HG03469 (cell line): Measurements from ENCODE around the gene ABHD1.
"Not testable (repeated sequence)": the region's sequence is repeated elsewhere in the genome, so short reads cannot be mapped to it uniquely, and the experiment has no call there.

Source experiments
- ATAC-seq: cut with Tn5 transposase; IDR thresholded peaks from one replicate; pipeline ENCODE4 v1.9.1; 2021; ENCODE audit warnings: mild to moderate bottlenecking, moderate library complexity, moderate number of reproducible peaks; ENCODE audit not compliant: unreplicated experiment

The ABHD1 gene

DNA sequence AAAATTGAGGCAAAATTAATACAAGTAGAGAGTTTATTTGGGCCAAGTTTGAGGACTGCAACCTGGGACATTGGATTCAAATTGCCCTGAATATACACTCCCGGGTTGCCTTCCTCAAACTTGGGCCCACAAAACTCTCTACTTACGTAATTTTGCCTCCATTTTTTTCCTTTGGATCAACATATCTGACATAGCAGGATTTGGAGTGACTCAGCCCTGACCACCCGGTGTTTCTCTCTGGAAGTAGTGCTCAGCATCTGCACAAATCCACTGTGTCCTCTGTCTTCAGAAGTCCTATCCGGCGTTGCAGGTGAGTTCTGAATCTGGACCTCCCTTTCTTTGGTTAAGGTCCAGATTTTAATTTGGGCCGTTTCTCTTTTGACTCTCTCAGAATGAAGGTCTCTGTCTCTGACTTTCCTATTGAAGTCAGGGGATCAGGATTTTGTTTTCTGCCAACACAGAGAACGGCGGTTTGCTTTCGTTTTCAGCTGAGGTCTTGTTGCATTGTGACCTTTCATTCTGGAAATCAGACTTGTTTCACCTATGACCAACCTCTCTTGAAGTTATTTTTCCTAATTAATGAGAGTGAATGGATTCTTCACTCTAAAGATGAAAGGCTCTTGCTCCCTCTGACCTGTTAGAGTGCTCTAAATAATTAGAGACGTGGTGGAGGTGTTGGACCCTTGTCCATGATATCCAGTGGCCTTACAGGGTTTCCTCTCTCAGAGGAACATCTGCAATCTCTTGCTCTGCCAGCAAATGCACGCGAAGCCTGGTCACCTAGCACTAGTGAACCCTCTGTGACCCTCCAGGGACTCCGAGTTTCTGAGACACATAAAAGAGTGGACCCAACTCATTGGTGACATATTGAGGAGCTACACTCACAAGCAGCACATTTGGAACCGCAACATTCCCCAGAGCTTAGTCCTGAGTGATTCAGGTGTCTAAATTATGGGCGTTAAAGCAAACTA is 38.8 kb downstream of the ABHD1 start:
- ATAC-seq = no peak

DNA sequence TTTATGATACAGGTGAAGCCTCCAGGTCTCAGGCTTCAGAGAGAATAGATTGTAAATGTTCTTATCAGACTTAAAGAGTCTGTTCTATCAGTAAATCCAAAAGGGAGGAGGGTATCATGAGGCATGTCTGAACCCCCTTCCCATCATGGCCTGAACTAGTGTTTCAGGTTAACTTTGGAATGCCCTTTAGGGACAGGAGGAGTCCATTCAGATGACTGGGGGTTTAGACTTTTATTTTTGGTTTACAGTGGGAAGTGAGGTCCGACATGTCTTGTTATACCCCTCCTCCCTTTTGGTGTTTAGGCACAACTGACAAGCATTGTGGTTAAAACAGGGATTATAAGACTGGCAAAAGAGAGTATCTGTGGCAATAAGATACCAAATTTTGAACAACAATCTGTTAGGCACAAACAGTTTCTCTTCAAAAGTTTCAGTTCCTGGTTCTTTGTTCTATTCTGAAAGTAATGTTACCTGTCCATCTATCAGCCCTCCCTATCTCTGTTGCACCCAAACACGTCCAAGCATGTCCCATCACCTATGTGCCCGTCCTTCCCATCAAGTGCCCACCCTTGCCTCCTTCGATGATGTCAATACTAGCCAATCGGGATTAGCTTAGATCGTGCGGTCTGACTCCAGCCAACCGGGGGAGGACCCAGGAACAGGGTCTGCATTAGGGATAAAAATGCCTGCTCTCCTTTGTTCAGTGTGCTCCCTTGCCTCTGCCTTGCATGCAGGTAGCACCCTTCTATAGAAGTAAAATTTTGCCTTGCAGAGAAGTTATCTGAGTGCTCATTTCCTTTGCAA is 41.5 kb downstream of the ABHD1 start:
- no peak for ATAC-seq

DNA sequence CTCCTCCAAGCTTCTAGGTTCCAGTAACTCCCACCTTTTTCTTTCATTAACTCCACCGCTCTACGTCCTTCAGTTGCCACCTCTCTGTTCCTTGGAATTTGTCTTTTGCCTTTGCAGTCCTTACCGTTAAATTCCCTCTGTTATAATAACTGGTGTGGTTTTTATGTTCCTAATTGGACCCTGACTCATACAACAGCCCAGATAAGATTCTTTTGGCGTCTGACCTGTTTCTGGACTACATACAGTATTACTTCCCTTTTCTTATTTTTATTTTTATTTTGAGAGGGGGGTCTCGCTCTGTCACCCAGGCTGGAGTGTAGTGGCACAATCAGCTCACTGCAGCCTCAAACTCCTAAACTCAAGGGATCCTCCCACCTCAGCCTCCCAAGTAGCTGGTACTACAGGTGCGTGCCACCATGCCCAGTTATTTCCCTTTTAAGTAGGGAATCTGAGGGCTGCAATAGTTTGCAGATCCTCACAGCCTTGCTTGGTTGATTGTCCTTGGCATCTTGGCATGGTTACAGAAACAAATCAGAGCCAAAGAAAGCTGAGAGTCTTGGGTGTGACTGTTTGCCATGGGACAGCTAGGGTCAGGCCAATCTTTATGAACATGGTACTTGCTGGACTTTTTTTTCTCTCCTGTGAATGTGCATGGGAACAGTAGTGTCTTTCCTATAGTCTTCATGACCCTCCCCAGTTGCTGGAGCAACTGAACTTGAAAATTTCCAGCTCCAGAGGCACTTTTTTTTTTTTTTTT is 47.1 kb downstream of the ABHD1 start:
- ATAC-seq = no peak

DNA sequence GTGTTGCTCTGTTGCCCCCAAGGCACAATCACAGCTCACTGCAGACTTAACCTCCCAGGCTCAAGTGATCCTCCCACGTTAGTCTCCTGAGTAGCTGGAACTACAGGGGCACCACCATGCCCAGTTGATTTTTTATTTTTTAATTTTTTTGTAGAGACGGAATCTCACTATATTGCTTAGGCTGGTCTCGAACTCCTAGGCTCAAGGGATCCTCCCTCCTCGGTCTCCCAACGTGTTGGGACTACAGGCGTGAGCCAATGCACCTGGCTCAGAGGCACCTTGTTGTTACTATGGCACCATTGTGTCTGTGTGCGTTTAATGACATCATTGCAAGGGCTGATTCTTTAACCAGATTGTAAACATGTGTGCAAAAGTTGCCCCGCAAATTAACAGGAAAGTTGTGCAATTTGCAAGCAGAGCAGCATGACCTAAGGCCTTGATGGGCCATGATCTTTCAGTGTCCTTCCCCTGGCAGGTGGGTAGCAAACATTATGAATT is 47.8 kb downstream of the ABHD1 start:
- ATAC-seq = no peak

DNA sequence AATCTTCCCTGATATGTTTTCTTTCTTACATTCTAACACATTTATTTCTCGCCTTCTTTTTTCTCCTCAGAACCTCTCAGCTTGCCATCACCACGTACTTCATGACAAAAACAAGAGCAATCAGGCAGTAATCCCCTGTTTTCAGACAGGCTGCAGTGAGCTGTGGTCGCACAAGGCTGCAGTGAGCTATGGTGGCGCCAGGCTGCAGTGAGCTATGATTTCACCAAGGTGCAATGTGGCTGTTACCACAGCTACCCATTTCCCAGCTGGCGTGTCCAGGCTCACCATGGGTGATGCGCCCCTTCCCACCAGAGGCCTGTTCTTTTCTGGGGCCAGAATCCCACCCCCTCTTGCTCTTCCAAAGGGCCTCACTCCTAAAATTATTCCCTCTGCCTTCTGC is 51.0 kb downstream of the ABHD1 start:
- ATAC-seq = no peak

DNA sequence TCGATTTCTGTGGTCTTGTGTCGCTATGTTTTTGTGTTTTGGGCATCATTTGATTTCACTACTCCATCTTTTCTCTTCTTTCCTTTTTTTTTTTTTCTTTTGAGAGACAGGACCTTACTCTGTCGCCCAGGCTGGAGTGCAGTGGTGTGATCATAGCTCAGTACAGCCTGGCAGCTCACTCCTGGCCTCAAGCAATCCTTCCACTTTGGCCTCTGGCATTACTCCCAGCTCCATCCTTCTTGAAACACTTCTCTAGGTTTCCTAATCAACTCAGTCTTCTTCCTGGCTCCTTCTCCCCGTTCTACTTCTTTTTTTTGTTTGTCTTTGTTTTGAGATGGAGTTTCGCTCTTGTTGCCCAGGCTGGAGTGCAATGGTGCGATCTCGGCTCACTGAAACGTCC is 51.7 kb downstream of the ABHD1 start:
- no peak for ATAC-seq

DNA sequence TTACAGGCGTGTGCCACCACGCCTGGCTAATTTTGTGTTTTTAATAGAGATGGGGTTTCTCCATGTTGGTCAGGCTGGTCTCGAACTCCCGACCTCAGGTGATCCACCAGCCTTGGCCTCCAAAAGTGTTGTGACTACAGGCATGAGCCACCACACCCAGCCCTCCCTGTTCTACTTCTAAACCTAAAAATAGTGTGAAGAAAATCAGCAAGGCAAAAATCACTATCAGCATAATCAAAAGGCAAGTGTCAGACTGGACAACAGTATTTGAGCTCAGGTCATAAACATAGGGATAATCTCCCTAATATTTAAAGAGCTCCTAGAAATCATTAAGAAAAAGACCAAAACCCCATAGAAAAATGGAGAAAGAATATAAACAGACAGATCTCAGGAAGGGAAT is 52.2 kb downstream of the ABHD1 start:
- ATAC-seq = not testable (repeated sequence)

DNA sequence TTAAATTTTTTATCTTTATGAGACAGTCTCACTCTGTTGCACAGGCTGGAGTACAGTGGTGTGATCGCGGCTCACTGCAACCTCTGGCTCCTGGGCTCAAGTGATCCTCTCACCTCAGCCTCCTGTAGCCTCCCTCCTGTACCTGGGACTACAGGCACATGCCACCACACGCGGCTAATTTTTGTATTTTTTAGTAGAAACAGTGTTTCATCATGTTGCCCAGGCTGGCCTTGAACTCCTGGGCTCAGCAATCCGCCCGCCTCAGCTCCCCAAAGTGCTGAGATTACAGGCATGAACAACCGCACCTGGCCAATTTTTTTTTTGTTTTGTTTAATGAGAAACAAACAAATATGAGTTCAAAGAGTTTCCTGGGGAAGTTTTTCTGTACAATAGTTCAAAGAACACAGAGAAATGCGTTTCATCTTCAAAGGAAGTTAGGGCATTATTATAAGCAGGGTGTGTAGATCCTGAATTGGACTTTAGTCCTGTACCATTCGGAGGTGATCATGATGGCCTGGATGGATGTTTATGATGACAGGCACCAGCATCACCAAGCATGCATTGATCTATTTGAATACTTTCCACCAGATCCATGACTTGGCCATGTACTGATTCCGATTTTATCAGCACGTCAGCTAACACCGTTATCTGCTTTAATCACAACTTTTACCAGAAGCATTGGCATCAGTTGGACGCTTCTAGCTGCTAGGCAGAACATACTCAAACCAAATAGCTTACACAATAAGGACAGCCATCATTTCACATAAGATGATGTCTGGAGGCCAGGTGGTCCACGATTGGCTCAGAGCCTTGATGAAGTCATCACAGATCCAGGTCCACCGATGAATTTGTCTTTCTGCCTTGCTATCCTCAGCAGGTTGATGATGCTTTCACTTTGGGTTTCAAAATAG is 54.1 kb downstream of the ABHD1 start:
- no peak for ATAC-seq

DNA sequence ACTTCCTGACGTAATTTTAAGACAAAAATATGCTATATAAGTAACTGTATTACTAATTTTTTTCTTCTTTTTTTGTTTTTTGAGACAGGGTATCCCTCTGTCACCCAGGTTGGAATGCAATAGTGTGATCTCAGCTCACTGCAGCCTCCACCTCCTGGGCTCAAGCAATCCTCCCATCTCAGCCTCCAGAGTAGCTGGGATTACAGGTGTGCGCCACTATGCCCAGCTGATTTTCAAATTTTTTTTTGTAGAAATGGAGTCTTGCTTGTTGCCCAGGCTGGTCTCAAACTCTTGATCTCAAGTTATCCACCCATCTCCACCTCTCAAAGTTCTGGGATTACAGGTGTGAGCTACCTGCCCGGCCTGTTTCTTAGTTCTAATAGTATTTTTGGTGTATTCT is 54.9 kb downstream of the ABHD1 start:
- no peak for ATAC-seq

DNA sequence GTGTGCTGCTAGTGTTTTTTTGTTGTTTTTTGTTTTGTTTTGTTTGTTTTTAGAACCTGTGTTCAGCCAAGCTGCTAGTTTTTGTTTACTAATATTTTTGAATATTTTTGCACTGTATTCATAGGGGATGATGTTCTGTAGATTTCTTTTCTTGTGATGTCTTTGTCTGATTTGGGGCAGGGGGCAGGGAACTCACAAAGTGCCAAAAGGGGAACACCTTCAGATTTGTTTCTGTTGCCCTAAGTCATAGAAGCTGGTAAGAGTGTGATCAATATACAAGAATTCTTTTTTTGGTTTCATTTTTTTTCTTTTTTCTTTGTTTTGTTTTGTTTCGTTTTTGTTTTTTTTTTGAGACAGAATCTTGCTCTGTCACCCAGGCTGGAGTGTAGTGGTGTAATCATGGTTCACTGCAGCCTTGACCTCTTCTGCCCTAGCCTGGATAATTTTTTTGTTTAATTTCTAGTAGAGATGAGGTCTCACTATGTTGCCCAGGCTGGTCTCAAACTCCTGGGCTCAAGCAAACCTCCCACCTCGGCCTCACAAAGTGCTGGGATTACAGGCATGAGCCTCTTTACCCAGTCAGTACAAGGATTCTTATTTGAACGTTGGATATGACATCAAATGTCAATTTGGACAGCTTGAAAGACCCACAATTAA is 55.9 kb downstream of the ABHD1 start:
- ATAC-seq = no peak
